ENCODE results near the gene ECT2L.

Gene ECT2L, protein sequence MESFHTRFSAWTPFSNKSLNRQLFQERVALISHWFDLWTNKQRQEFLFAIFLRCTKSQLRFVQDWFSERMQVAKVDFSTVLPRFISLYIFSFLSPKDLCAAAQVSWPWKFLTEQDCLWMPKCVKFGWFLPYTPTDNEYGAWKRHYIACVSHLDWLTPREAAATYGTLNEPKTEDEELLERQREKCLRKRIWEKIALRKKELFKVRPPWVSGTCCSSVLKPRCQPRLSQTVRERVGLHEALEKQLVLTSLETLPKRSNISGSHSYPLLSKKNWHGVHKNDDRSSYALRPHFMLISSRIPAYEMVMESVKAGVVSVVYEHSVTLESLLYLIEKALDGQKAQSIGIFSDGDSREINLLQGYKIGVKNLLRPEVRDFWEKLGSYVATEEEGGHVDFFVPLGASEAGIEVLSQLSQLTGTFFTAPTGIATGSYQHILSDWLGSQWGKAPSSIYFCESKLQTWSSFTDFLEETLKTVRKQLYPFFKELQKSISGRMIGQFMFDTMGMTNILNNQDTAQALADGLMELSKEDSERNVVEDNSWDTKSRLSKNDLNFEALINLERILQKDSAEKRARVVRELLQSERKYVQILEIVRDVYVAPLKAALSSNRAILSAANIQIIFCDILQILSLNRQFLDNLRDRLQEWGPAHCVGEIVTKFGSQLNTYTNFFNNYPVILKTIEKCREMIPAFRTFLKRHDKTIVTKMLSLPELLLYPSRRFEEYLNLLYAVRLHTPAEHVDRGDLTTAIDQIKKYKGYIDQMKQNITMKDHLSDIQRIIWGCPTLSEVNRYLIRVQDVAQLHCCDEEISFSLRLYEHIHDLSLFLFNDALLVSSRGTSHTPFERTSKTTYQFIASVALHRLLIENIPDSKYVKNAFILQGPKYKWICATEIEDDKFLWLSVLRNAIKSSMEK

DNA sequence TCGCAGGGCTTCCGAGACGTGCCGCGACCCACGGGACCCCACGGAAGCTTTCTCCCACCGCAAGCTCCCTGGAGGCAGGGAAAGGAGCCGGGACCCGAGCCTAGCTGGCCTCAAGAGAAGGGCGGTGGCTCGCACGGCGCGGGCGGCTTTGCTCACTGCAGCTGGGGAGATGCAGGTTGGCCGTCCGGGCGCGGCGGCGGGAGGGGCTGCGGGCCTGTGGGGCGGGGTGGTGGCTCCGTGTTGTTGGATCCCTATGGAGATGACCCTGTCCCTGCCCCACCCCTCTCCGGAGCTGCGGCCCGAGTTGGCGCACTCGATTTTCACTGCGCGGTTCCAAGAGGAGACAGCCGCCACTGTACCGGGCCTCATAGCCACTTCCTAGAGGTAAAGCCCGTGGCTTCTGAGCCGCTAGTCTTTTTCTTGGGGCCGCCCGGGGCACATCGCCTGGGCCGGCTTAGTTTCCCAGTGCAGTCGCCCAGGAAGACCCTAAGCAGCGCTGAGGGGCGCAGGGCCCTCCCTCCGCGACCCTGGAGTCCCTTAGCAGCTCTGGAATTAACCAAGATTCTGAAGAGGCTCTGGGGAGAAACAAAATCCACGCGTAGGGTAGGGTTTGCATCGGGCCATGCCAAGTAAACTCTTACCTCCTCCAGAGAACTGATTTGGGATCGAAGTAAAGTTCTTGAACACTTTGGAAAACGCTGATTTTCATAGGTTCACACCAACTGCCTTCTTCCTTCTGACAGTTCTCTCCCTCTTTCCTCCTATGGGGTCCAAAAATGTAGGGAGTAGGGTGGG is at the start of gene ECT2L:
TSS of gene ECT2L (plus strand) at position 279 of the 795 bp plus-strand sequence. CDS start 17,188 bp downstream, outside the sequence.
- in situ Hi-C loops (cut with MboI; ENCODE audit: low pct_unique_long_range_greater_than_20kb, low sequenced_read_pairs, unreplicated experiment), result no loop called here

GRCh38 chr6:138752017-138752416 is 43.9 kb upstream of the ECT2L start:
- no peak for TF ChIP-seq CTCF (IDR thresholded peaks at IDR 0.05; ENCODE audit: extremely low read depth, insufficient read depth, missing control alignments)
- in situ Hi-C loops (cut with MboI; ENCODE audit: low pct_unique_long_range_greater_than_20kb, low sequenced_read_pairs, unreplicated experiment), result loop anchor here (25.0 kb wide), 1 partner anchor 340 kb away; the partner anchor contains the start of gene HEBP2
- no peak for DNase-seq (ENCODE audit: low spot score)

More for the DNA sequence above, at the start of gene ECT2L:
- no peak for DNase-seq (ENCODE audit: low spot score)
- TF ChIP-seq CTCF (IDR thresholded peaks at IDR 0.05; ENCODE audit: extremely low read depth, insufficient read depth, missing control alignments), result no peak

GRCh38 chr6:138757136-138757535 is 38.8 kb upstream of the ECT2L start:
- DNase-seq (ENCODE audit: low spot score), result no peak
- no peak for TF ChIP-seq CTCF (IDR thresholded peaks at IDR 0.05; ENCODE audit: extremely low read depth, insufficient read depth, missing control alignments)
- in situ Hi-C loops (cut with MboI; ENCODE audit: low pct_unique_long_range_greater_than_20kb, low sequenced_read_pairs, unreplicated experiment), result loop anchor here (25.0 kb wide), 1 partner anchor 345 kb away; the partner anchor contains the start of gene HEBP2

DNA sequence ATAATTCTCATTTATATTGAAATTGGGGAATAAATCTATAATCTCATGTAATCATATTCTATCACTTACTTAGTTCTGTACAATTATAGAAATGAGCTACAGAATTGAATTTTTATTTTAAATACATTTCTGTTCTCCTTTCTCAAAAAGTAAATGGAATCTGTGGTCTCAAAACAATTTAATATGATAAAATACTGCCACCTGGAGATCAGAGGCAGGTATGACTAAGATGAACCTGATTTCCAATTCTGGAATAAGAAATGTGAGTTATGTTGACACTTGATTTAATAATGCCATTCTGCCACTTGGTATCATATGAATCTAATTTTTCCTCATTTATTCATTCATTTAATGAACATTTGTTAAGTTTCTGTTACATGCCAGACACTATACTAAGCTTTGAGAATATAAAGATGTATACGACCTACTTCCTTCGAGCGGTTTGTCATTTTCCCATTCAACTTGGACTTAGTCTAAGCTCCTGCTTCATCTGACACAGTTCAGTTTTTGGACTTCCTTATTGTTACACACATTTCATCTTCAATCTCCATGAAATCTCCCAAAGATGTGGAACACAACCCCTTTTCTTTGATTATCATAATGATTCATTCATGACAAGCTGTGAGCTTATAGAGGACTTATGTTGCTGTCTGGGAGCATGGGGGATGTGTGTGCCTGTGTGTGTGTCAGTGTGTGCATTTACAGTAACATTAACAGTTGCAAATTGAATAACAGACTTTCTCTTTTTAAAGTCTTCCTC is 29.8 kb upstream of the ECT2L start:
- peak; percentile 63 for TF ChIP-seq CTCF (IDR thresholded peaks at IDR 0.05; ENCODE audit: extremely low read depth, insufficient read depth, missing control alignments)
- peak; percentile 46 for DNase-seq (ENCODE audit: low spot score)
- in situ Hi-C loops (cut with MboI; ENCODE audit: low pct_unique_long_range_greater_than_20kb, low sequenced_read_pairs, unreplicated experiment), result loop anchor here (25.0 kb wide), 1 partner anchor 354 kb away; the partner anchor contains the start of gene HEBP2

DNA sequence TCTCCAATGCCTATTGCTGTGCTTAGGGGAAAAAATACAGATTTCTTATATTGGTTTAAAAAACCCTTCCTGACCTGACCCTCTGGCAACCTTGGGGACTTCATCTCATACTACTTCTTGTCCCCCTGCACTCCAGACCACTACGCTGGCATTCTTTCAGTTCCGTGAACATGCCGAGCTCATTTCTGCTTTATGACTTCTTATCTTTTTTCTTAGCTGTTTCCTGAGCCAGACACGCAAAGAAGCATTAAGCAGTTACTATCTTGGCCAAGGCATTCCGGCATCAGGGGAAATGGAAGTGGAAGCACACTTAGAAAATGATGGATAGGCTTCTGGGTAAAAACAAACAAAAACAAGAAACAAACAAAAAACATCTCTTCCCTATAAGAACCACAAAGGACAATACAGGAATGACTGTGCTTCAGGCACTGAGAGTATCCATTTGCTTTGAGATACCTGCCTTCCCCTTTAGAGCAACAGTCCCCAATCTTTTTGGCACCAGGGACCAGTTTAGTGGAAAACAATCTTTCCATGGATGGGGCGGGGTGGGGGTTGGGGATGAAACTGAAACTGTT is 26.7 kb upstream of the ECT2L start:
- in situ Hi-C loops (cut with MboI; ENCODE audit: low pct_unique_long_range_greater_than_20kb, low sequenced_read_pairs, unreplicated experiment), result loop anchor here (25.0 kb wide), 1 partner anchor 357 kb away; the partner anchor contains the start of gene HEBP2
- no peak for DNase-seq (ENCODE audit: low spot score)
- TF ChIP-seq CTCF (IDR thresholded peaks at IDR 0.05; ENCODE audit: extremely low read depth, insufficient read depth, missing control alignments), result no peak
